Measurements from ENCODE around the gene SIN3A. TPM values are rescaled to one million over a fixed set of nuclear protein-coding genes. Genes with fewer than 3 reads are reported as not detected.
"Not testable (repeated sequence)": the region's sequence is repeated elsewhere in the genome, so short reads cannot be mapped to it uniquely, and the experiment has no call there.

The SIN3A gene
- total and polyA plus RNA-seq, 9 of the 15 experiments (the other 6 are each of a cell fraction or from before 2014, with no cell fraction given): 11.1 to 70.3 (median 25.3) TPM

- H3K79me2 ChIP-seq (ENCODE audit: control insufficient read depth, insufficient read depth, low read length): peaks cover 94% of the 10 kb centered on the region
- H3K4me1 ChIP-seq (replicated peaks in 1 of 2; ENCODE audit: control insufficient read depth in 2 of 2, insufficient read depth in 2 of 2, low read length in 2 of 2): peaks cover 8 to 20% of the 10 kb centered on the region in 2 experiments; a peak in 4 of 5 replicates
- H3K27ac ChIP-seq (ENCODE audit: extremely low read depth, low read depth, low read length): peak overlapping the region; percentile 46; the same call in 2 of the 3 replicates
- H3K9me3 ChIP-seq (replicated peaks; ENCODE audit: control insufficient read depth, insufficient read depth, low read depth, low read length); intact Hi-C loops (cut with micrococcal nuclease); H3K27me3 ChIP-seq (ENCODE audit: control insufficient read depth in 2 of 2, insufficient read depth in 2 of 2, low read length in 2 of 2); H3K4me3 ChIP-seq; FAIRE-seq; H3K4me2 ChIP-seq (ENCODE audit: insufficient read depth, low read length); in situ Hi-C loops (cut with MboI); DNase-seq (ENCODE audit: extremely low read depth in 1 of 4, low spot score in 3 of 4); H2AFZ ChIP-seq (ENCODE audit: low read depth, low read length); CTCF ChIA-PET (ENCODE audit: low intra/inter-chr PET ratio); BruUV-seq (replicated peaks); TF ChIP-seq JUN (CRISPR knock-in tag; IDR thresholded peaks at IDR 0.05; ENCODE audit: borderline replicate concordance): not testable (repeated sequence)
- H3K9me1 ChIP-seq (ENCODE audit: control insufficient read depth, insufficient read depth, low read length): peaks cover 10% of the 10 kb centered on the region
- H3K36me3 ChIP-seq (ENCODE audit: control insufficient read depth, insufficient read depth, low read length): peaks cover 42% of the 10 kb centered on the region
- peak; percentile 63 for ATAC-seq
- TF ChIP-seq JUN (IDR thresholded peaks at IDR 0.05; ENCODE audit: borderline replicate concordance, low read depth, low read length) (peak; percentile 78), HDAC2 (IDR thresholded peaks at IDR 0.05) (peak; percentile 25; the same call in 1 of the 2 replicates), ATF3 (IDR thresholded peaks at IDR 0.05) (peak; percentile 95), ATF3 (CRISPR knock-in tag; conservative IDR thresholded peaks at IDR 0.05) (peak; percentile 38; the same call in 1 of the 2 replicates), FOXJ2 (tag; IDR thresholded peaks at IDR 0.05) (0 out of 2 replicates have a peak, but pooled peaks have one; percentile 25), DPF2 (IDR thresholded peaks at IDR 0.05) (peak; percentile 90), SMARCA4 (IDR thresholded peaks at IDR 0.05) (peak; percentile 93), ARID1B (IDR thresholded peaks at IDR 0.05) (peak; percentile 82), SMARCE1 (IDR thresholded peaks at IDR 0.05) (peak; percentile 87), RAD21 (CRISPR knock-in tag; conservative IDR thresholded peaks at IDR 0.05 in 1 of 2, IDR thresholded peaks at IDR 0.05 in 1 of 2) (0 out of 4 replicates have a peak, but pooled peaks of 1 of the 2 experiments have one; percentile 6), CEBPG (CRISPR knock-in tag; IDR thresholded peaks at IDR 0.05) (peak; percentile 50; the same call in 1 of the 2 replicates), CEBPG (tag; conservative IDR thresholded peaks at IDR 0.05 in 1 of 2, IDR thresholded peaks at IDR 0.05 in 1 of 2) (peak; percentile 92 to 94), FOS (IDR thresholded peaks at IDR 0.05; ENCODE audit: extremely low read depth, insufficient read length) (peak; percentile 33), ATF7 (IDR thresholded peaks at IDR 0.05) (0 out of 2 replicates have a peak, but pooled peaks have one; percentile 19), CEBPB (tag; IDR thresholded peaks at IDR 0.05) (peak; percentile 87), SMARCC2 (IDR thresholded peaks at IDR 0.05; ENCODE audit: low read depth) (peak; percentile 78), FOSL1 (tag; conservative IDR thresholded peaks at IDR 0.05) (peak; percentile 93), JUND (IDR thresholded peaks at IDR 0.05; ENCODE audit: borderline replicate concordance, low read depth, low read length) (peak; percentile 94), JUND (tag; IDR thresholded peaks at IDR 0.05; ENCODE audit: borderline replicate concordance, low read depth, low read length) (peak; percentile 89), ATF4 (CRISPR knock-in tag; IDR thresholded peaks at IDR 0.05) (0 out of 2 replicates have a peak, but pooled peaks have one; percentile 47), C11orf30 (IDR thresholded peaks at IDR 0.05; ENCODE audit: low read depth) (peak; percentile 15; the same call in 1 of the 2 replicates), TRIM24 (IDR thresholded peaks at IDR 0.05) (peak; percentile 25 to 61; a peak in 1 of 4 replicates), ZSCAN32 (CRISPR knock-in tag; IDR thresholded peaks at IDR 0.05) (peak; percentile 68; the same call in 1 of the 2 replicates)
- 53% methylated on average over 8 of the region's 8 CpGs for WGBS (ENCODE audit: insufficient coverage, low coverage, missing lambda C conversion rate)
- H3K9ac ChIP-seq (ENCODE audit: insufficient read depth in 1 of 2, low read depth in 2 of 2, low read length in 2 of 2): 0 out of 4 replicates have a peak overlapping the region, but pooled peaks of 1 of the 2 experiments have one; percentile 25
- peaks cover 18% of the 10 kb centered on the region for H4K20me1 ChIP-seq (replicated peaks; ENCODE audit: control insufficient read depth, insufficient read depth, low read length)
- POLR2A ChIA-PET: interaction anchor here (0.6 to 1.5 kb wide), 3 partner anchors 10 to 96 kb away, joined by 3 to 6 read pairs (median 3); no protein-coding TSS in a partner anchor
These were observed 7.5 kb downstream of the SIN3A start for GRCh38 chr15:75443972-75444453.

Data from K562 (cell line).